ENCODE data around the gene IHH.

IHH gene

GRCh38 chr2:219035942-219036341 is 24.8 kb downstream of the IHH start:
- H3K4me3 ChIP-seq (replicated peaks; ENCODE audit: low read depth, low read length): no peak overlapping the region
- DNase-seq (ENCODE audit: extremely low read depth, low read depth): no peak
- TF ChIP-seq CTCF (IDR thresholded peaks at IDR 0.05; ENCODE audit: low read depth, low read length, missing control alignments): no peak

- TF ChIP-seq CTCF (IDR thresholded peaks at IDR 0.05; ENCODE audit: low read depth, low read length, missing control alignments): no peak
- DNase-seq (ENCODE audit: extremely low read depth, low read depth): no peak
- no peak overlapping the region for H3K4me3 ChIP-seq (replicated peaks; ENCODE audit: low read depth, low read length)
Observed at GRCh38 chr2:219034823-219035222, 25.9 kb downstream of the IHH start.

- DNase-seq (ENCODE audit: extremely low read depth, low read depth): no peak
- H3K4me3 ChIP-seq (replicated peaks; ENCODE audit: low read depth, low read length): no peak overlapping the region
- TF ChIP-seq CTCF (IDR thresholded peaks at IDR 0.05; ENCODE audit: low read depth, low read length, missing control alignments): no peak
Observed at GRCh38 chr2:219032051-219032745, 28.5 kb downstream of the IHH start.

- no peak for TF ChIP-seq CTCF (IDR thresholded peaks at IDR 0.05; ENCODE audit: low read depth, low read length, missing control alignments)
- no peak for DNase-seq (ENCODE audit: extremely low read depth, low read depth)
- H3K4me3 ChIP-seq (replicated peaks; ENCODE audit: low read depth, low read length): no peak overlapping the region
Observed at GRCh38 chr2:219031005-219031738, 29.5 kb downstream of the IHH start.

- TF ChIP-seq CTCF (IDR thresholded peaks at IDR 0.05; ENCODE audit: low read depth, low read length, missing control alignments): no peak
- H3K4me3 ChIP-seq (replicated peaks; ENCODE audit: low read depth, low read length): no peak overlapping the region
- no peak for DNase-seq (ENCODE audit: extremely low read depth, low read depth)
Observed at GRCh38 chr2:219030177-219030940, 30.4 kb downstream of the IHH start.

GRCh38 chr2:219029829-219030165 is 30.9 kb downstream of the IHH start:
- peak; percentile 14 for DNase-seq (ENCODE audit: extremely low read depth, low read depth)
- TF ChIP-seq CTCF (IDR thresholded peaks at IDR 0.05; ENCODE audit: low read depth, low read length, missing control alignments): peak; percentile 97
- H3K4me3 ChIP-seq (replicated peaks; ENCODE audit: low read depth, low read length): no peak overlapping the region

Data from HFF-Myc (cell line).